GM19324 (cell line): ENCODE data around the gene CFI.
"Not testable (repeated sequence)": the region's sequence is repeated elsewhere in the genome, so short reads cannot be mapped to it uniquely, and the experiment has no call there.

Experiments used
- ATAC-seq: cut with Tn5 transposase; IDR thresholded peaks from one replicate; pipeline ENCODE4 v1.9.1; 2021; ENCODE audit warnings: mild to moderate bottlenecking, moderate library complexity; ENCODE audit not compliant: unreplicated experiment, low FRiP score

The CFI gene

GRCh38 chr4:109801099-109801789, 555 bp downstream of the CFI start:
- ATAC-seq, result no peak

DNA sequence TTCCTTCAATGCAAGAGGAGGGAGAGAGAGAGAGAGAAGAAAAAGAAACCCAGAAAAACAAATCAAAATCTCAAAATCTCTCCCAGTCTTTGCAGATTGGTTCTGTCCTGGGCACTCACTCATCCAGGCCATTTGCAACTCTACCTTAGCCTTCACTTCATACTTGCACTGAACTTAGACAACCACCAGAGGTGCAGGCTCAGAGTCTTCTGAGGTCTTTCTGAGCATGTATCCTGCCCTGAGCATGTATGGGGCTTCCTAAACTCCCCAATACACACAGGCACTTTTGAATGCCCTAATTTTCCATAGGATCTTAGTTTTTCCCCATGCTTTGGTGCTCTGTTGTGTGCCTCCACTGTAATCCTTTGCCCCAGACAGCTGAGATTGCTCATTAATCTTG, 2.9 kb downstream of the CFI start:
- no peak for ATAC-seq

GRCh38 chr4:109795059-109795458, 6.7 kb downstream of the CFI start:
- no peak for ATAC-seq

- ATAC-seq, result no peak
Measured at GRCh38 chr4:109787807-109788206, 14.0 kb downstream of the CFI start.

GRCh38 chr4:109786846-109787245, 15.0 kb downstream of the CFI start:
- ATAC-seq, result no peak

DNA sequence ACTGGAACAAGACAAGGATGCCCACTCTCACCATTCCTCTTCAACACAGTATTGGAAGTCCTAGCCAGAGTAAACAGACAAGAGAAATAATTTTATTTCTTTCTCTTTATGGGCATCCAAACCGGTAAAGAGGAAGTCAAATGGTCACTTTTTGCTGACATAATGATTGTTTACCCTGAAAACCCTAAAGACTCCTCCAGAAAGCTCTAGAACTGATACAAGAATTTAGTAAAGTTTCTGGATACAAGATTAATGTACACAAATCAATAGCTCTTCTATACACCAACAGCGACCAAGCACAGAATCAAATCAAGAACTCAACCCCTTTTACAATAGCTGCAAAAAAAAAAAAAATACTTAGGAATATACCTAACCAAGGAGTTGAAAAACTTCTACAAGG, 19.7 kb downstream of the CFI start:
- not testable (repeated sequence) for ATAC-seq

- ATAC-seq, result no peak
Measured at GRCh38 chr4:109764789-109765402, 36.9 kb downstream of the CFI start.

- no peak for ATAC-seq
Measured at GRCh38 chr4:109764376-109764775, 37.4 kb downstream of the CFI start.

DNA sequence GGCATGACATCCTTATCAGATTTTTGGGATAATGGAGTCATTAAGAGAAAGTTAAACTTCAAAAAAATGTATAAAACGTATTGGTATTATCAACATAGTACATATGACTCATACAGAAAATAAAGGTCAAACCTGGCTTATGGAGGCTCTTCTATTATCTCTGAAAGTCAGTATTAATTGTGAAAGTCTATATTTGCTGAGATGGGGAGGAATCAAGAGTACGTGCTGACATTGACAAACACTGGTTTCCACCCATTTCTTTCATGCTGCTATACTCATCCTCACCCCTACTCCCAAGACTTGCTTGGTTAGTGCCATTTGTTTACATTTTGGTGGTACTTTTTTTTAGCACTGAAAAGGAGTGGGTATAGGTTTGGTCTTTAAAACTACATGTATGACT, 41.1 kb downstream of the CFI start:
- ATAC-seq, result no peak

DNA sequence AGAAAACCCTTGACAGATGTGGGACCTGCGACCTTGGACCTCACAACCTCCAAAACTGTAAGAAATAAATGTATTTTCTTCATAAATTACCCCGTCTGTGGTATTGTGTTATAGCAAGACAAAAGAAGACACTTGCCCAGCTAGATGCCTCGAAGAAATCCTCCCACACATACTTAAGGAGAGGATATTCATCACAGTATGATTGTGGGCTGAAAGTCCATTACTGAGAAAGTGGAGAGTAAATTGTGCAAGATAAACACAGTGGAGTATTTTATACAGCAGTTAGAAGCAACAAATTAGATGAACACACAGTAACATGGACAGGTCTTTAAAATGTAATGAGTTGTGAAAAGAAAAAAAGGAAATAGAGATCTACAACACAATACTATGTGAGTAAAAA, 46.1 kb downstream of the CFI start:
- no peak for ATAC-seq

DNA sequence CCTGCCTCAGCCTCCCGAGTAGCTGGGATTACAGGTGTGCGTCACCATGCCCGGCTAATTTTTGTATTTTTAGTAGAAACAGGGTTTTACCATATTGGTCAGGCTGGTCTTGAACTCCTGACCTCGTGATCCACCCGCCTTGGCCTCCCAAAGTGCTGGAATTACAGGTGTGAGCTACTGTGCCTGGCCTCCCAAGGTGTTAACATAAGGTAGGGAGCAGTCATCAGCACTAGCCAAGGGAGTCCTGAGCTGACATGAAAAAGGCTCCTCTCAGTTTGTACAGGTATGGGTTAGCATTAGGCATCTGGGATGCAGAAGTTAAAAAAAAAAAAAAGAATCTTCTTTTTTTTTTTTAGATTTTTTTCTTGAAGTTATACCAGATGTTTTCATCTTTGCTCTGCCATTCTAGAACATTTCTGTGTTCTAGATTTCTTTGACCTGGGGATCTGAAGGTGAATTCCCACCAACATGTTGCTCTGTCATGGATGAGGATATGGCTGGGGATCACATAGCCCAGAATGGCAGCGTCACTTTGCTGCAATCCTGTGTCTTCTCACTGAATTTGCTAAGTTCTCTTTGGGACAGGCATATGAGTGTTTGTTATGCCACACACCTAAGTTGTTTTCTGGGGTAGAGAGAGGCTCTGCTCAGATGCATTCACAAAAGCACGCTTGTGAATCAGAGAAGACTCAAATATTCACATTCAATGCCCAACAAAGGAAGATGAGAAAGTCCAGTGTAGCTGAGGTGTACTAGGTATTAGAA, 47.5 kb downstream of the CFI start:
- ATAC-seq, result no peak

GRCh38 chr4:109752525-109752924, 49.3 kb downstream of the CFI start:
- no peak for ATAC-seq

GRCh38 chr4:109751852-109752251, 49.9 kb downstream of the CFI start:
- ATAC-seq, result no peak

DNA sequence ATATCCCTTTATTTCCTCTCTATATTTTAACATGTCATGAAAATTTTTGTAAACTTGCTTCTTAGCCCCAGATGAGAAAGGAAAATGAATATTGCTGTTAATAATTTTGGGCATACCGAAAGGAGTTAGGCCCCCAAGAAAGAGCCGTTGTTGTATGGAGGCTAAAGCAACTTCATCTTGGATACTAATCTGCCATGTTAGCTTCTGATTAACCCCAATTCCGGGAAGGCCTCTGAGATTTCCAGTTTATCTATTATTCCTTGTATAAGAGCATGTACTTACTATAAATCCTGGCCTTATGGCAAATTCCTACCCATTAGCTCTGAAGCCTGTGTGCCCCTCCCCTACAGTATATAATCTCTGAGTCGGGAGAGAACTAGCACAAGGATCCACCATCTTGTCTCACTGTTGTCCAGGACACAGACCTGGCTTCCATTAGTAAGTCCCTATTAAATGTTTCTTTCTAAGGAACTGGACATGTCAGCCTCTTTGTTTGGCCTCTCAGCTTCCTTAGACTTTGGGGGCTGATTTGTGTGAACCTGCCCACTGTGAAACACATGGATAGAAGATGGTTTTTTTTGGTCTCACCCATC, 51.1 kb downstream of the CFI start:
- ATAC-seq, result no peak

- no peak for ATAC-seq
Measured at GRCh38 chr4:109749388-109750082, 52.3 kb downstream of the CFI start.

DNA sequence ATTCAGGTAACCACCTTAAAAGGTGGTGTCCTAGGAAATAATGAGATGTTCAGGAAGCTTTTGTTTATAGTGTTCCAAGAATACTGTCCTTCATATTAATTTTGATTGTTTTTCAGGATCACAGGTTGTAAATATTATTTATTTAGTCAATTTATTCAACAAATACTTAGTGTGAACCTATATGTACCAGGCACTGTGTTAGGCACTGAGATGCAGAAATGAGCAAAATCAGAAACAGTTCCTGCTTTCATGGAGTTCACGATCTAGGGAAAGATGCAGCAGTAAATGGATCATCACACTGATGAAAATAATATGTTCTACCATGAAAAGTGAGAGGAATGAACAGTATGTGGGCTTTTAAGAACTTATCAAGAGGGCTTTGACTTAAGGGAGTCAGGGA, 53.7 kb downstream of the CFI start:
- ATAC-seq, result no peak

DNA sequence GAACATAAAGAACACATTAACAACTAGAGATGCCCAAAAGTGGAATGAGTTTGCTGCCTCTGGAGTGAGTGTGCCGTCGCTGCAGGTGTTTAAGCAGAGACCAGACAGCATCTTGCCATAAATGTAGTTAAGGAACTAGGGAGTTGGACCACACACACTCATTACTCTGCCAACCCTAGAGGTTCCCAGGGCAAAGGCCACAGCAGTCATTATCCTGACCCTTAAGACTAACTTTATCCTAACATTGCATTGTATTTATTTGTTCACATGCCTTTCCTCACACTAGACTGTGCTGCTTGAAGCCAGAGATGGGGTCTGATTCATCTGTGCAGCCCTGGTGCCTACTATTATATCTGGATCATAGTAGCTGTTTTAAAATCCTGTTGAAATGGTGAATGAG, 55.1 kb downstream of the CFI start:
- ATAC-seq, result no peak

- ATAC-seq, result no peak
Measured at GRCh38 chr4:109745830-109746229, 56.0 kb downstream of the CFI start.

DNA sequence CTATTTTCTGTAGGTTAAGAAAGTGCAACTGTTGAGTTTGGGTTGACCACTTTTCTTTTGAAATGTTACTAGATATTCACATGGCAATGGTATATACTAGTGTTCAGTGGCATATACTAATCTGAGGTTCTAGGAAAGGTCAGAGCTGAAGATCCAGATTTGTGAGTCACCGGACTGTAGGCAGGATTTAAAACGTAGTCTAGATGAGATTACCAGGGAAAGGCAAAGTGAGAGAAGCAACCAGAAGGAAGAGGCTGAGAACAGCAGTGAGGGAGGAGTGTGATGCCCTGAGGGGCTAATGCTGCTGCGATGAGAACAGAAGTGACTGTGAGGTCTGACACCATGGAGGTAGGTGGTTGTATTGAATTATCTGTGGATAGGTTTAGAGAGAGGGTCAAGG, 62.3 kb downstream of the CFI start:
- no peak for ATAC-seq

GRCh38 chr4:109738104-109738872, 63.5 kb downstream of the CFI start:
- ATAC-seq, result no peak
